CD14-positive monocyte (primary cell): ENCODE measurements around the gene PTRH1. TPM values are rescaled to one million over a fixed set of nuclear protein-coding genes. Genes with fewer than 3 reads are reported as not detected.

Source experiments
- DNase-seq, 3 donors: peaks; one replicate each; pipeline ENCODE4 v3.0.0-alpha.2; 2011 to 2022
- H2AFZ ChIP-seq: 2 replicates; pipeline ENCODE4 v1.6.0; 2012; ENCODE audit warnings: mild to moderate bottlenecking, low read depth, low read length, inconsistent platforms; ENCODE audit not compliant: insufficient read depth, poor library complexity, severe bottlenecking
- H3K27ac ChIP-seq, 2 donors: 1 replicate in 1 of 2; 2 replicates in 1 of 2; pipeline ENCODE4 v1.5.1; 2012 to 2013; ENCODE audit warnings: low read length in 2 of 2, control low read depth in 1 of 2, inconsistent platforms in 1 of 2, low read depth in 1 of 2, mild to moderate bottlenecking in 1 of 2
- H3K27me3 ChIP-seq, 2 donors: one replicate each; pipeline versions ENCODE4 v1.6.0 to v1.6.1; 2011 to 2013; ENCODE audit warnings: low read length in 2 of 2; ENCODE audit not compliant: control insufficient read depth in 2 of 2, insufficient read depth in 2 of 2
- H3K36me3 ChIP-seq, 2 donors: replicated peaks in 1 of 2; 1 replicate in 1 of 2; 2 replicates in 1 of 2; pipeline versions ENCODE4 v1.5.1 to v1.6.1; 2012 to 2013; ENCODE audit warnings: low read length in 2 of 2, control low read depth in 1 of 2, inconsistent platforms in 1 of 2, mild to moderate bottlenecking in 1 of 2; ENCODE audit not compliant: insufficient read depth in 2 of 2, control insufficient read depth in 1 of 2
- H3K4me1 ChIP-seq, 2 donors: 1 replicate in 1 of 2; 2 replicates in 1 of 2; pipeline versions ENCODE4 v1.5.1 to v1.6.1; 2012 to 2013; ENCODE audit warnings: low read length in 2 of 2, control low read depth in 1 of 2, inconsistent platforms in 1 of 2, mild to moderate bottlenecking in 1 of 2, moderate library complexity in 1 of 2; ENCODE audit not compliant: insufficient read depth in 2 of 2, control insufficient read depth in 1 of 2
- H3K4me2 ChIP-seq: replicated peaks from 2 replicates; pipeline ENCODE3; 2012; ENCODE audit warnings: low read length, moderate library complexity, mild to moderate bottlenecking; ENCODE audit not compliant: poor library complexity, severe bottlenecking; ENCODE audit errors: extremely low read depth
- H3K4me3 ChIP-seq, 3 experiments: fragments of 200-600 bp in 1 of 3; sonication (generic) in 1 of 3; replicated peaks in 1 of 3; 1 replicate in 2 of 3; 2 replicates in 1 of 3; pipeline ENCODE4 v1.5.1; 2011 to 2013; ENCODE audit warnings: low read length in 3 of 3, mild to moderate bottlenecking in 3 of 3, control low read depth in 2 of 3, low read depth in 2 of 3, inconsistent platforms in 1 of 3, moderate library complexity in 1 of 3
- H3K79me2 ChIP-seq: 2 replicates; pipeline ENCODE4 v1.6.0; 2012; ENCODE audit warnings: mild to moderate bottlenecking, control low read depth, inconsistent platforms, low read length, moderate library complexity; ENCODE audit not compliant: insufficient read depth
- H3K9ac ChIP-seq: 2 replicates; pipeline ENCODE4 v1.6.0; 2017; ENCODE audit warnings: low read length, mild to moderate bottlenecking; ENCODE audit not compliant: insufficient read depth, poor library complexity, severe bottlenecking
- H3K9me3 ChIP-seq, 2 donors: replicated peaks in 1 of 2; 1 replicate in 1 of 2; 2 replicates in 1 of 2; pipeline versions ENCODE4 v1.5.1 to v1.6.1; 2012 to 2013; ENCODE audit warnings: low read length in 2 of 2, control low read depth in 1 of 2; ENCODE audit not compliant: control insufficient read depth in 1 of 2, insufficient read depth in 1 of 2
- H4K20me1 ChIP-seq: 2 replicates; pipeline ENCODE4 v1.6.0; 2012; ENCODE audit warnings: mild to moderate bottlenecking, low read length, control low read depth, moderate library complexity; ENCODE audit not compliant: insufficient read depth
- H3K27ac Mint-ChIP-seq, 7 donors: one replicate each; pipeline ENCODE4 v1.8.0; 2020; ENCODE audit warnings: mild to moderate bottlenecking in 7 of 7, mixed read lengths in 7 of 7, moderate library complexity in 6 of 7, inconsistent platforms in 2 of 7
- H3K27me3 Mint-ChIP-seq, 3 donors: one replicate each; pipeline ENCODE4 v1.8.0; 2021 to 2022; ENCODE audit warnings: low read depth in 3 of 3, mild to moderate bottlenecking in 3 of 3, mixed read lengths in 3 of 3, moderate library complexity in 3 of 3, inconsistent platforms in 1 of 3
- H3K36me3 Mint-ChIP-seq, 2 donors: one replicate each; pipeline ENCODE4 v1.8.0; 2020; ENCODE audit warnings: mixed read lengths in 2 of 2, inconsistent platforms in 1 of 2, mild to moderate bottlenecking in 1 of 2
- H3K4me1 Mint-ChIP-seq: one replicate; pipeline ENCODE4 v1.8.0; 2020; ENCODE audit warnings: mild to moderate bottlenecking, mixed read lengths
- H3K4me3 Mint-ChIP-seq, 2 donors: one replicate each; pipeline ENCODE4 v1.8.0; 2020; ENCODE audit warnings: mild to moderate bottlenecking in 2 of 2, mixed read lengths in 2 of 2, moderate library complexity in 1 of 2
- H3K9me3 Mint-ChIP-seq, 7 donors: one replicate each; pipeline ENCODE4 v1.8.0; 2020 to 2022; ENCODE audit warnings: mixed read lengths in 7 of 7, mild to moderate bottlenecking in 6 of 7, moderate library complexity in 6 of 7, inconsistent platforms in 2 of 7
- WGBS: methylation state at CpG from one replicate; pipeline ENCODE4 v1.1.5; 2013; ENCODE audit warnings: missing lambda C conversion rate; ENCODE audit not compliant: insufficient coverage; 5-methylcytosine and 5-hydroxymethylcytosine counted together
- intact Hi-C, 2 donors: fragments of 100-400 bp; cut with micrococcal nuclease; formaldehyde crosslinking; loops; one replicate each; pipeline versions ENCODE4 v1.15.0 to v1.15.1; 2023
- polyA plus RNA-seq, 3 donors: library from polyadenylated mRNA; depleted of rRNA in 1 of 3; unstranded in 2 of 3; stranded (reverse) in 1 of 3; fragments of 300-500 nt in 2 of 3; fragments of >200 nt in 1 of 3; fragmentation: Illumina TruSeq in 2 of 3; gene quantifications; 1 replicate in 2 of 3; 2 replicates in 1 of 3; pipeline ENCODE4 v1.2.3, GENCODE V29; 2012 to 2021
- TF ChIP-seq, protein P1 (sequence below): fragments of 200-600 bp; IDR thresholded peaks from one replicate; pipeline ENCODE4 v1.8.0; 2022; ENCODE audit warnings: antibody characterized with exemption, mild to moderate bottlenecking

The PTRH1 gene
- polyA plus RNA-seq, 3 donors, result 6.9 to 19.9 (median 19.5) TPM

DNA sequence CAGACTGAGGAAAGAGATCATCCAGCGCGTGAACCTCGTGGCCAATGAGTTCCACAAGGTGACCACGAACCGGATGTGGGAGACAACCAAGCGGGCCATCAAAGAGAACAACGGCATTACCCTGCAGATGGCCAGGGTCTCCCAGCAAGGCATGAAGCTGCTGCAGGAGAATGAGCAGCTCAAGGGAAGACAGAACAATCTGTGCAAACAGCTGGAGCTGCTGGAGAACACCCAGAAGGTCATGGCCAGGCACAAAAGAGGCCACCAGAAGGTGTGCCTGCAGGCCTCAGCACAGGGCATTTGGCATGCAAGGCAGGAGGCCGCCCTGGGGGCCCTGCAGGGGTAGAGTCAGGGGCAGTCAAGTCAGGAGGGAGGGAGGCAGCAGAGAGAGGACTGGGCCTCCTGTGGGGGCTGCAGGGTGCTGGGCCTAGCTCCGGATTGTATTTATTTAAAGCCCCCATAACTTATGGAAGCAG is 4.2 kb downstream of the PTRH1 start:
- intact Hi-C loops, result no loop called here

DNA sequence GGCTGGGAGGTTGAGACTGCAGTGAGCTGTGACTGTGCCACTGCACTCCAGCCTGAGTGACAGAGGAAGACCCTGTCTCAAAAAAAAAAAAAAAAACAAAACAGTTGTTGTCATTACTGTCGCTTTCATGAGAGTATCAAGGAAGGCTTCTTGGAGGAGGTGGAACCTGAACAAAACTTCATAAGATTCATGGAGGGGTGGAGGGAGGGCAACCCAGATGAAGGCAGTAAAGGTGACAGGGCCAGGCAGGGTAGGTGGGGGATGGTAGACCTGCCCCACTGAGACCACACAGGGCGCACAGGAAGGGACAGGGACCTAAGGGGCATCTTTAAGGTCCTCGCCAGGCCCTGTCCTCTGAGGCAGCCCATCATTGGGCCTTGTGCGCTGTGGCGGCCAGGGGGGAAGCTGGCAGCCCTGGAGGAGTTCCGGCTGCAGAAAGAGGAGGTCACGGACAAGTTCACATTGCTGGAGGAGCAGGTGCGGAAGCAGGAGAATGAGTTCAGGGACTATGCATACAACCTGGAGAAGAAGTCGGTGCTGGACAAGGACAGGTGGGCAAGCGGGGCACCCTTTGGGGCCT is 5.2 kb downstream of the PTRH1 start:
- TF ChIP-seq, protein P1, sequence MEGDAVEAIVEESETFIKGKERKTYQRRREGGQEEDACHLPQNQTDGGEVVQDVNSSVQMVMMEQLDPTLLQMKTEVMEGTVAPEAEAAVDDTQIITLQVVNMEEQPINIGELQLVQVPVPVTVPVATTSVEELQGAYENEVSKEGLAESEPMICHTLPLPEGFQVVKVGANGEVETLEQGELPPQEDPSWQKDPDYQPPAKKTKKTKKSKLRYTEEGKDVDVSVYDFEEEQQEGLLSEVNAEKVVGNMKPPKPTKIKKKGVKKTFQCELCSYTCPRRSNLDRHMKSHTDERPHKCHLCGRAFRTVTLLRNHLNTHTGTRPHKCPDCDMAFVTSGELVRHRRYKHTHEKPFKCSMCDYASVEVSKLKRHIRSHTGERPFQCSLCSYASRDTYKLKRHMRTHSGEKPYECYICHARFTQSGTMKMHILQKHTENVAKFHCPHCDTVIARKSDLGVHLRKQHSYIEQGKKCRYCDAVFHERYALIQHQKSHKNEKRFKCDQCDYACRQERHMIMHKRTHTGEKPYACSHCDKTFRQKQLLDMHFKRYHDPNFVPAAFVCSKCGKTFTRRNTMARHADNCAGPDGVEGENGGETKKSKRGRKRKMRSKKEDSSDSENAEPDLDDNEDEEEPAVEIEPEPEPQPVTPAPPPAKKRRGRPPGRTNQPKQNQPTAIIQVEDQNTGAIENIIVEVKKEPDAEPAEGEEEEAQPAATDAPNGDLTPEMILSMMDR, result no peak

More for the DNA sequence above, 4.2 kb downstream of the PTRH1 start:
- Histone ChIP-seq H3K4me3 (no peak overlapping the region), H3K27me3 (peaks cover 0 to 2% of the 10 kb centered on the region in 2 donors), H4K20me1 (no peaks in the 10 kb centered on the region), H3K4me1 (peaks cover 17 to 26% of the 10 kb centered on the region in 2 donors), H2AFZ (no peak overlapping the region), H3K9me3 (peaks cover 0 to 2% of the 10 kb centered on the region in 2 donors), H3K36me3 (no peaks in the 10 kb centered on the region), H3K4me2 (no peak overlapping the region), H3K9ac (no peak overlapping the region), H3K27ac (no peak overlapping the region), H3K79me2 (no peaks in the 10 kb centered on the region)
- DNase-seq, result no peak
- Mint-ChIP-seq H3K27me3 (peaks cover 13 to 27% (median 17%) of the 10 kb centered on the region in 3 donors), H3K4me3 (no peak overlapping the region), H3K4me1 (peaks cover 19% of the 10 kb centered on the region), H3K9me3 (peaks cover 2 to 7% (median 5%) of the 10 kb centered on the region in 7 donors), H3K27ac (peak overlapping the region in 1 of 7 donors; percentile 2), H3K36me3 (peaks cover 2% of the 10 kb centered on the region in 2 donors)
- TF ChIP-seq, protein P1, result no peak
- WGBS, result 10% methylated on average over 8 of the region's 9 CpGs

More for the DNA sequence above, 5.2 kb downstream of the PTRH1 start:
- peaks cover 13% of the 10 kb centered on the region for H3K4me1 Mint-ChIP-seq
- Histone ChIP-seq H3K4me1 (peaks cover 12 to 19% of the 10 kb centered on the region in 2 donors), H4K20me1 (no peaks in the 10 kb centered on the region), H3K9ac (no peak overlapping the region), H3K9me3 (peaks cover 0 to 2% of the 10 kb centered on the region in 2 donors), H3K27me3 (peaks cover 0 to 2% of the 10 kb centered on the region in 2 donors), H3K79me2 (no peaks in the 10 kb centered on the region), H3K4me2 (no peak overlapping the region), H2AFZ (no peak overlapping the region), H3K27ac (no peak overlapping the region), H3K4me3 (no peak overlapping the region), H3K36me3 (no peaks in the 10 kb centered on the region)
- 94% methylated on average over 10 of the region's 10 CpGs for WGBS
- no peak for DNase-seq
- H3K27me3 Mint-ChIP-seq, result peaks cover 11 to 26% (median 14%) of the 10 kb centered on the region in 3 donors
- peak overlapping the region in 3 of 7 donors; percentile 13 to 46 (median 27) for H3K27ac Mint-ChIP-seq
- H3K9me3 Mint-ChIP-seq, result peaks cover 2 to 7% (median 5%) of the 10 kb centered on the region in 7 donors
- no peak overlapping the region for H3K4me3 Mint-ChIP-seq
- H3K36me3 Mint-ChIP-seq, result peaks cover 2% of the 10 kb centered on the region in 2 donors
- intact Hi-C loops, result no loop called here
